ENCODE results near the gene CHEK1.

CHEK1 gene

GRCh38 chr11:125593114-125593820 is 31.7 kb upstream of the CHEK1 start:
- no peak for TF ChIP-seq SIN3A (IDR thresholded peaks at IDR 0.05; ENCODE audit: borderline replicate concordance, insufficient read depth, low read length)
- TF ChIP-seq TAF1 (IDR thresholded peaks at IDR 0.05; ENCODE audit: borderline replicate concordance, insufficient read depth, low read length): no peak
- TF ChIP-seq, protein P1, sequence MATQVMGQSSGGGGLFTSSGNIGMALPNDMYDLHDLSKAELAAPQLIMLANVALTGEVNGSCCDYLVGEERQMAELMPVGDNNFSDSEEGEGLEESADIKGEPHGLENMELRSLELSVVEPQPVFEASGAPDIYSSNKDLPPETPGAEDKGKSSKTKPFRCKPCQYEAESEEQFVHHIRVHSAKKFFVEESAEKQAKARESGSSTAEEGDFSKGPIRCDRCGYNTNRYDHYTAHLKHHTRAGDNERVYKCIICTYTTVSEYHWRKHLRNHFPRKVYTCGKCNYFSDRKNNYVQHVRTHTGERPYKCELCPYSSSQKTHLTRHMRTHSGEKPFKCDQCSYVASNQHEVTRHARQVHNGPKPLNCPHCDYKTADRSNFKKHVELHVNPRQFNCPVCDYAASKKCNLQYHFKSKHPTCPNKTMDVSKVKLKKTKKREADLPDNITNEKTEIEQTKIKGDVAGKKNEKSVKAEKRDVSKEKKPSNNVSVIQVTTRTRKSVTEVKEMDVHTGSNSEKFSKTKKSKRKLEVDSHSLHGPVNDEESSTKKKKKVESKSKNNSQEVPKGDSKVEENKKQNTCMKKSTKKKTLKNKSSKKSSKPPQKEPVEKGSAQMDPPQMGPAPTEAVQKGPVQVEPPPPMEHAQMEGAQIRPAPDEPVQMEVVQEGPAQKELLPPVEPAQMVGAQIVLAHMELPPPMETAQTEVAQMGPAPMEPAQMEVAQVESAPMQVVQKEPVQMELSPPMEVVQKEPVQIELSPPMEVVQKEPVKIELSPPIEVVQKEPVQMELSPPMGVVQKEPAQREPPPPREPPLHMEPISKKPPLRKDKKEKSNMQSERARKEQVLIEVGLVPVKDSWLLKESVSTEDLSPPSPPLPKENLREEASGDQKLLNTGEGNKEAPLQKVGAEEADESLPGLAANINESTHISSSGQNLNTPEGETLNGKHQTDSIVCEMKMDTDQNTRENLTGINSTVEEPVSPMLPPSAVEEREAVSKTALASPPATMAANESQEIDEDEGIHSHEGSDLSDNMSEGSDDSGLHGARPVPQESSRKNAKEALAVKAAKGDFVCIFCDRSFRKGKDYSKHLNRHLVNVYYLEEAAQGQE (IDR thresholded peaks at IDR 0.05; ENCODE audit: insufficient read depth in 1 of 2, low read depth in 2 of 2, low read length in 2 of 2): no peak

GRCh38 chr11:125594958-125595357 is 30.0 kb upstream of the CHEK1 start:
- TF ChIP-seq SIN3A (IDR thresholded peaks at IDR 0.05; ENCODE audit: borderline replicate concordance, insufficient read depth, low read length) (no peak), FOXP2 (optimal IDR thresholded peaks at IDR 0.05; ENCODE audit: borderline replicate concordance, extremely low read depth, extremely low read length, insufficient read depth) (no peak), TAF1 (IDR thresholded peaks at IDR 0.05; ENCODE audit: borderline replicate concordance, insufficient read depth, low read length) (no peak), POLR2AphosphoS5 (IDR thresholded peaks at IDR 0.05; ENCODE audit: low read depth, low read length) (no peak)
- TF ChIP-seq, protein P1 (IDR thresholded peaks at IDR 0.05; ENCODE audit: insufficient read depth in 1 of 2, low read depth in 2 of 2, low read length in 2 of 2): no peak

- TF ChIP-seq, protein P1 (IDR thresholded peaks at IDR 0.05; ENCODE audit: insufficient read depth in 1 of 2, low read depth in 2 of 2, low read length in 2 of 2): no peak
- TF ChIP-seq POLR2AphosphoS5 (IDR thresholded peaks at IDR 0.05; ENCODE audit: low read depth, low read length) (no peak), FOXP2 (optimal IDR thresholded peaks at IDR 0.05; ENCODE audit: borderline replicate concordance, extremely low read depth, extremely low read length, insufficient read depth) (no peak), SIN3A (IDR thresholded peaks at IDR 0.05; ENCODE audit: borderline replicate concordance, insufficient read depth, low read length) (no peak), TAF1 (IDR thresholded peaks at IDR 0.05; ENCODE audit: borderline replicate concordance, insufficient read depth, low read length) (no peak)
Measured at GRCh38 chr11:125600663-125601062, 24.3 kb upstream of the CHEK1 start.

GRCh38 chr11:125603207-125603606 is 21.8 kb upstream of the CHEK1 start:
- TF ChIP-seq SIN3A (IDR thresholded peaks at IDR 0.05; ENCODE audit: borderline replicate concordance, insufficient read depth, low read length) (no peak), POLR2AphosphoS5 (IDR thresholded peaks at IDR 0.05; ENCODE audit: low read depth, low read length) (no peak), FOXP2 (optimal IDR thresholded peaks at IDR 0.05; ENCODE audit: borderline replicate concordance, extremely low read depth, extremely low read length, insufficient read depth) (no peak), TAF1 (IDR thresholded peaks at IDR 0.05; ENCODE audit: borderline replicate concordance, insufficient read depth, low read length) (no peak)
- TF ChIP-seq, protein P1 (IDR thresholded peaks at IDR 0.05; ENCODE audit: insufficient read depth in 1 of 2, low read depth in 2 of 2, low read length in 2 of 2): no peak
